NT2/D1 (cell line): ENCODE results near the gene SELPLG.

Source experiments
- SUZ12 ChIP-seq: IDR thresholded peaks from 2 replicates; pipeline ENCODE4 v1.6.1; 2011; ENCODE audit not compliant: insufficient read length, insufficient read depth; ENCODE audit errors: extremely low read depth
- YY1 ChIP-seq: IDR thresholded peaks from 2 replicates; pipeline ENCODE4 v1.6.1; 2011; ENCODE audit not compliant: insufficient read length, insufficient read depth
- ZNF274 ChIP-seq: IDR thresholded peaks from 2 replicates; pipeline ENCODE4 v1.6.1; 2011; ENCODE audit warnings: mild to moderate bottlenecking, low read depth, low read length

GRCh38 chr12:108657130-108657745 is 23.5 kb upstream of the SELPLG start:
- TF ChIP-seq YY1 (no peak), ZNF274 (no peak), SUZ12 (no peak)
